GM12878 (cell line): ENCODE measurements around the gene TTLL11. TPM values are rescaled to one million over a fixed set of nuclear protein-coding genes. Genes with fewer than 3 reads are reported as not detected.

Source experiments
- ATAC-seq: fragments of 200-7000 bp; cut with Tn5 transposase; 3 replicates; pipeline ENCODE4 v1.9.1; 2020; ENCODE audit warnings: mild to moderate bottlenecking, moderate library complexity
- BruUV-seq: library from RNA; stranded (reverse); fragments of 400-500 nt; replicated peaks from 2 replicates; lab custom pipeline; 2021; lab: Mats Ljungman, UMichigan
- CTCF ChIA-PET: fragments of 300-600 bp; sonication (Branson Sonifier 250); formaldehyde crosslinking; extraction: SDS; loops from one replicate; lab custom pipeline; 2021; ENCODE audit warnings: inconsistent platforms; lab: Yijun Ruan, JAX
- POLR2A ChIA-PET: fragments of 350-600 bp; formaldehyde crosslinking; extraction: SDS; loops from one replicate; lab custom pipeline; 2021; ENCODE audit warnings: inconsistent platforms; lab: Charles Lee
- RAD21 ChIA-PET: fragments of 300-600 bp; sonication (Branson Sonifier 250); formaldehyde crosslinking; loops from one replicate; lab custom pipeline; 2023; ENCODE audit warnings: antibody characterized with exemption; ENCODE audit not compliant: unreplicated experiment; lab: Charles Lee
- SMC1A ChIA-PET: fragments of 300-600 bp; sonication (Branson Sonifier 250); formaldehyde crosslinking; loops from one replicate; lab custom pipeline; 2023; ENCODE audit not compliant: unreplicated experiment, uncharacterized antibody; lab: Charles Lee
- DNase-seq: peaks from one replicate; pipeline ENCODE4 v3.0.0-alpha.2; 2011; ENCODE audit warnings: low read depth, low spot score
- FAIRE-seq: peaks from 3 replicates; lab custom pipeline; 2011; peaks lifted over from hg19 to GRCh38; lab: Jason Lieb, UNC
- H2AFZ ChIP-seq: 2 replicates; pipeline ENCODE4 v1.6.0; 2011; ENCODE audit warnings: low read depth, low read length, control low read depth; ENCODE audit not compliant: control insufficient read depth
- H3K27ac ChIP-seq: 2 replicates; pipeline ENCODE4 v1.5.1; 2011; ENCODE audit warnings: control low read depth; ENCODE audit not compliant: control insufficient read depth, insufficient read depth
- H3K27me3 ChIP-seq, 2 experiments: replicated peaks in 1 of 2; 2 replicates each; pipeline versions ENCODE4 v1.6.0 to v1.6.1; 2011; ENCODE audit warnings: low read length in 1 of 2; ENCODE audit not compliant: control insufficient read depth in 2 of 2, insufficient read depth in 2 of 2
- H3K36me3 ChIP-seq, 2 experiments: 2 replicates each; pipeline ENCODE4 v1.5.1; 2011; ENCODE audit warnings: low read length in 1 of 2; ENCODE audit not compliant: control insufficient read depth in 2 of 2, insufficient read depth in 2 of 2
- H3K4me1 ChIP-seq: 2 replicates; pipeline ENCODE4 v1.6.1; 2011; ENCODE audit warnings: mild to moderate bottlenecking, low read length, moderate library complexity, mixed read lengths; ENCODE audit not compliant: control insufficient read depth, insufficient read depth
- H3K4me2 ChIP-seq: 2 replicates; pipeline ENCODE4 v1.6.0; 2011; ENCODE audit warnings: control low read depth; ENCODE audit not compliant: control insufficient read depth, insufficient read depth
- H3K4me3 ChIP-seq: fragments of 200-600 bp; sonication (generic); 2 replicates; pipeline ENCODE4 v1.5.1; 2016
- H3K79me2 ChIP-seq: 2 replicates; pipeline ENCODE4 v1.6.0; 2011; ENCODE audit warnings: low read length; ENCODE audit not compliant: control insufficient read depth, insufficient read depth
- H3K9ac ChIP-seq: 2 replicates; pipeline ENCODE4 v1.8.0; 2011; ENCODE audit warnings: low read length, control low read depth, mixed read lengths; ENCODE audit not compliant: control insufficient read depth, insufficient read depth
- H3K9me3 ChIP-seq: replicated peaks from 3 replicates; pipeline ENCODE4 v1.5.1; 2011; ENCODE audit warnings: mild to moderate bottlenecking, low read length; ENCODE audit not compliant: control insufficient read depth, insufficient read depth
- H4K20me1 ChIP-seq: 2 replicates; pipeline ENCODE4 v1.6.0; 2011; ENCODE audit not compliant: control insufficient read depth, insufficient read depth
- CHD4 ChIP-seq: fragments of 200-600 bp; sonication (generic); IDR thresholded peaks from 2 replicates; pipeline ENCODE4 v1.6.1; 2016; ENCODE audit warnings: mild to moderate bottlenecking
- KAT2A ChIP-seq: conservative IDR thresholded peaks from 2 replicates; pipeline ENCODE4 v1.6.1; 2011; ENCODE audit warnings: low read depth, low read length; ENCODE audit not compliant: control insufficient read depth
- KLF5 ChIP-seq: fragments of 450-650 bp; IDR thresholded peaks from 2 replicates; pipeline ENCODE4 v1.6.1; 2014; ENCODE audit warnings: mild to moderate bottlenecking; ENCODE audit not compliant: partially characterized antibody
- MEF2A ChIP-seq: IDR thresholded peaks from 2 replicates; pipeline ENCODE4 v1.6.1; 2011; ENCODE audit warnings: low read depth, mild to moderate bottlenecking, low read length, moderate library complexity; ENCODE audit not compliant: insufficient read depth
- MTA2 ChIP-seq: fragments of 450-650 bp; IDR thresholded peaks from 2 replicates; pipeline ENCODE4 v1.6.1; 2016; ENCODE audit warnings: low read depth, mild to moderate bottlenecking, moderate library complexity
- PML ChIP-seq: IDR thresholded peaks from 2 replicates; pipeline ENCODE4 v1.6.1; 2012; ENCODE audit warnings: low read length, inconsistent platforms
- TBL1XR1 ChIP-seq: IDR thresholded peaks from 2 replicates; pipeline ENCODE4 v1.6.1; 2012; ENCODE audit warnings: low read depth, low read length, improper control_type of control experiment
- WGBS: methylation state at CpG from one replicate; pipeline ENCODE4 v1.1.6; 2016; ENCODE audit warnings: low lambda C conversion rate; ENCODE audit not compliant: insufficient replicate concordance, insufficient coverage; ENCODE audit errors: missing lambda C conversion rate; 5-methylcytosine and 5-hydroxymethylcytosine counted together
- in situ Hi-C: fragments of 300-500 bp; cut with MboI; formaldehyde crosslinking; loops from 9 replicates; pipeline ENCODE4 v1.14.3; 2018; ENCODE audit warnings: mixed read lengths
- intact Hi-C: fragments of 100-400 bp; cut with micrococcal nuclease; formaldehyde crosslinking; loops from one replicate; pipeline ENCODE4 v1.14.2; 2022; ENCODE audit not compliant: unreplicated experiment
- polyA plus RNA-seq, 11 experiments: library from polyadenylated mRNA; depleted of rRNA in 4 of 11; unstranded in 6 of 11; stranded (reverse) in 5 of 11; fragments of >200 nt; fragmentation: Nextera tagmentation in 4 of 11; fragmentation: Illumina TruSeq in 1 of 11; extraction: Ambion mirVana in 4 of 11; extraction: Trizol in 1 of 11; gene quantifications; 1 replicate in 1 of 11; 2 replicates in 10 of 11; pipeline versions ENCODE4 v1.2.1 to v1.2.3, GENCODE V29; 2011 to 2016; ENCODE audit warnings: inconsistent platforms in 2 of 11, missing spikeins in 2 of 11, low read depth in 1 of 11
- total RNA-seq, 4 experiments: library from RNA; depleted of rRNA in 3 of 4; stranded (reverse); fragments of >200 nt in 3 of 4; fragmentation: Illumina TruSeq in 1 of 4; extraction: Trizol in 1 of 4; gene quantifications; 2 replicates each; pipeline versions ENCODE4 v1.2.1 to v1.2.3, GENCODE V29; 2013 to 2021
- TF ChIP-seq, protein P1 (sequence below): IDR thresholded peaks from 2 replicates; pipeline ENCODE4 v1.6.1; 2011; ENCODE audit warnings: borderline replicate concordance, low read depth, mild to moderate bottlenecking, moderate library complexity, low read length; ENCODE audit not compliant: insufficient read depth, poor library complexity, severe bottlenecking
- TF ChIP-seq, protein P2 (sequence below): fragments of 450-650 bp; IDR thresholded peaks from 2 replicates; pipeline ENCODE4 v1.6.1; 2017; ENCODE audit warnings: mild to moderate bottlenecking, low read depth, inconsistent platforms; ENCODE audit not compliant: poor library complexity, severe bottlenecking

Gene TTLL11
- total and polyA plus RNA-seq, 10 of the 15 experiments (the other 5 are each of a cell fraction or from before 2014, with no cell fraction given) = 1.2 to 3.7 (median 2.9) TPM

DNA sequence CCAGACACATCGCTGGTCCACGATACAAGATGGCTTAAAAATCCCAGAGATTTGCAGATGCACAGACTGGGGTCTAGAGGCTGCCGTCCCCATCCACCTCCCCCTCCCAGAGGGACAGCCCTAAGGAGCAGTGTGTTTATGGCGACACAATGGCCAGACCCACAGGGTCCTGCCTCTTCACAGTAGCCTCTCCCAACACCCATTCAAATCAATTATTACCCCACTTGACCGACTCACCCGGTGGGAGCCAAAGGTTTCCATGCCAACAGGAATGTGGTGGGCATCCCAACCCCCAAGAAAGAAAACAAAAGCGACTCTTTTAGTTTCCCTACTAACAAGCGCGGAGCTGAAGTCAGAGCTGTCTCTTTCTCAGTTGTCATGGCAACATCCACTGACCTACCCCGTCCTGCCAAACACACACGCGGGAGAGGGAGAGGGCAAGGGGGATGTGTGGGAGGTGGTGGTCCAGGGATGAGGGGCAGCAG lies 209.0 kb downstream of the TTLL11 start:
- WGBS = 64% methylated on average over 11 of the region's 12 CpGs
- Histone ChIP-seq H3K79me2 (no peaks in the 10 kb centered on the region), H2AFZ (no peak overlapping the region)

More for the DNA sequence above, 209.0 kb downstream of the TTLL11 start:
- SMC1A ChIA-PET = no interaction called here
- TF ChIP-seq, protein P1, sequence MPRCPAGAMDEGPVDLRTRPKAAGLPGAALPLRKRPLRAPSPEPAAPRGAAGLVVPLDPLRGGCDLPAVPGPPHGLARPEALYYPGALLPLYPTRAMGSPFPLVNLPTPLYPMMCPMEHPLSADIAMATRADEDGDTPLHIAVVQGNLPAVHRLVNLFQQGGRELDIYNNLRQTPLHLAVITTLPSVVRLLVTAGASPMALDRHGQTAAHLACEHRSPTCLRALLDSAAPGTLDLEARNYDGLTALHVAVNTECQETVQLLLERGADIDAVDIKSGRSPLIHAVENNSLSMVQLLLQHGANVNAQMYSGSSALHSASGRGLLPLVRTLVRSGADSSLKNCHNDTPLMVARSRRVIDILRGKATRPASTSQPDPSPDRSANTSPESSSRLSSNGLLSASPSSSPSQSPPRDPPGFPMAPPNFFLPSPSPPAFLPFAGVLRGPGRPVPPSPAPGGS = no peak
- TF ChIP-seq, protein P2, sequence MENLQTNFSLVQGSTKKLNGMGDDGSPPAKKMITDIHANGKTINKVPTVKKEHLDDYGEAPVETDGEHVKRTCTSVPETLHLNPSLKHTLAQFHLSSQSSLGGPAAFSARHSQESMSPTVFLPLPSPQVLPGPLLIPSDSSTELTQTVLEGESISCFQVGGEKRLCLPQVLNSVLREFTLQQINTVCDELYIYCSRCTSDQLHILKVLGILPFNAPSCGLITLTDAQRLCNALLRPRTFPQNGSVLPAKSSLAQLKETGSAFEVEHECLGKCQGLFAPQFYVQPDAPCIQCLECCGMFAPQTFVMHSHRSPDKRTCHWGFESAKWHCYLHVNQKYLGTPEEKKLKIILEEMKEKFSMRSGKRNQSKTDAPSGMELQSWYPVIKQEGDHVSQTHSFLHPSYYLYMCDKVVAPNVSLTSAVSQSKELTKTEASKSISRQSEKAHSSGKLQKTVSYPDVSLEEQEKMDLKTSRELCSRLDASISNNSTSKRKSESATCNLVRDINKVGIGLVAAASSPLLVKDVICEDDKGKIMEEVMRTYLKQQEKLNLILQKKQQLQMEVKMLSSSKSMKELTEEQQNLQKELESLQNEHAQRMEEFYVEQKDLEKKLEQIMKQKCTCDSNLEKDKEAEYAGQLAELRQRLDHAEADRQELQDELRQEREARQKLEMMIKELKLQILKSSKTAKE = no peak
- no peak for TF ChIP-seq KLF5
- TF ChIP-seq CHD4 = no peak
- no peak for TF ChIP-seq TBL1XR1
- no peak for TF ChIP-seq KAT2A
- no peak for TF ChIP-seq MEF2A
- TF ChIP-seq PML = no peak
- TF ChIP-seq MTA2 = no peak
- Histone ChIP-seq H4K20me1 (no peaks in the 10 kb centered on the region), H3K27ac (no peak overlapping the region), H3K36me3 (no peaks in the 10 kb centered on the region), H3K4me1 (no peaks in the 10 kb centered on the region; the same call in 1 of the 2 replicates), H3K9ac (no peak overlapping the region), H3K4me2 (no peak overlapping the region), H3K27me3 (no peaks in the 10 kb centered on the region), H3K9me3 (no peaks in the 10 kb centered on the region), H3K4me3 (no peak overlapping the region)
- no TSS peak for BruUV-seq
- no peak for FAIRE-seq
- intact Hi-C loops (no loop called here), in situ Hi-C loops (no loop called here)
- CTCF ChIA-PET = no interaction called here
- no peak for DNase-seq
- POLR2A ChIA-PET = no interaction called here
- RAD21 ChIA-PET = no interaction called here
- ATAC-seq = no peak
